Transverse colon (tissue), 4 donors: ENCODE results near the gene DUSP23. TPM values are rescaled to one million over a fixed set of nuclear protein-coding genes. Genes with fewer than 3 reads are reported as not detected.

ENCODE experiments used
- DNase-seq: peaks from one replicate; pipeline ENCODE4 v3.0.0-alpha.2; 2019
- H3K27ac ChIP-seq, 4 donors: fragments of 200-600 bp; sonication (generic); 2 replicates each; pipeline ENCODE4 v1.5.1; 2016 to 2018; ENCODE audit warnings: inconsistent platforms in 4 of 4
- H3K27me3 ChIP-seq: fragments of 200-600 bp; sonication (generic); 2 replicates; pipeline ENCODE4 v1.5.1; 2017; ENCODE audit warnings: inconsistent platforms
- H3K36me3 ChIP-seq, 4 donors: fragments of 200-600 bp; sonication (generic); 2 replicates each; pipeline ENCODE4 v1.5.1; 2017 to 2019; ENCODE audit warnings: inconsistent platforms in 4 of 4
- H3K4me1 ChIP-seq, 4 donors: fragments of 200-600 bp; sonication (generic); 2 replicates each; pipeline ENCODE4 v1.5.1; 2017 to 2020; ENCODE audit warnings: inconsistent platforms in 4 of 4
- H3K4me3 ChIP-seq, 4 donors: fragments of 200-600 bp; sonication (generic); 1 replicate in 1 of 4; 2 replicates in 3 of 4; pipeline versions ENCODE4 v1.5.1 to v1.6.1; 2017 to 2019; ENCODE audit warnings: inconsistent platforms in 4 of 4
- H3K9me3 ChIP-seq, 2 donors: fragments of 200-600 bp; sonication (generic); 2 replicates each; pipeline ENCODE4 v1.5.1; 2017 to 2019; ENCODE audit warnings: inconsistent platforms in 2 of 2
- CTCF ChIP-seq, 5 experiments: fragments of 200-600 bp in 3 of 5; fragments of 450-650 bp in 2 of 5; sonication (generic) in 3 of 5; IDR thresholded peaks; 1 replicate in 2 of 5; 2 replicates in 3 of 5; pipeline ENCODE4 v1.5.1; 2016 to 2017; ENCODE audit warnings: antibody characterized with exemption in 5 of 5, inconsistent platforms in 3 of 5, mild to moderate bottlenecking in 2 of 5, moderate library complexity in 1 of 5
- EP300 ChIP-seq: sonication (generic); formaldehyde crosslinking; IDR thresholded peaks from one replicate; pipeline ENCODE4 v1.6.1; 2017; ENCODE audit warnings: antibody characterized with exemption, low read depth
- POLR2A ChIP-seq: fragments of 450-650 bp; IDR thresholded peaks from one replicate; pipeline ENCODE4 v1.6.1; 2016; ENCODE audit warnings: antibody characterized with exemption, mild to moderate bottlenecking, moderate library complexity
- POLR2AphosphoS5 ChIP-seq, 3 donors: sonication (generic); formaldehyde crosslinking; IDR thresholded peaks; one replicate each; pipeline ENCODE4 v1.6.1; 2016; ENCODE audit warnings: antibody characterized with exemption in 3 of 3
- WGBS, 2 donors: methylation state at CpG; one replicate each; pipeline ENCODE4 v1.1.5; 2018; ENCODE audit warnings: low coverage in 1 of 2; 5-methylcytosine and 5-hydroxymethylcytosine counted together
- in situ Hi-C, 4 donors: fragments of 200-750 bp; cut with MboI; loops; one replicate each; pipeline versions ENCODE4 v1.15.0 to v1.15.1; 2017; ENCODE audit warnings: low sequenced_read_pairs in 3 of 4, low pct_ligation_motif_present in 1 of 4, low pct_unique_long_range_greater_than_20kb in 1 of 4
- intact Hi-C: fragments of 100-400 bp; cut with DNase I; formaldehyde crosslinking; loops from one replicate; pipeline ENCODE4 v1.15.1; 2023; ENCODE audit warnings: low total_unique reads
- total RNA-seq, 4 donors: library from RNA; depleted of rRNA; stranded (reverse); fragments of >200 nt; gene quantifications; one replicate each; pipeline ENCODE4 v1.1.0, GENCODE V29; 2016

The DUSP23 gene
- total RNA-seq, 4 donors from 2014 or later: 9.7 to 96.4 (median 72.3) TPM

DNA sequence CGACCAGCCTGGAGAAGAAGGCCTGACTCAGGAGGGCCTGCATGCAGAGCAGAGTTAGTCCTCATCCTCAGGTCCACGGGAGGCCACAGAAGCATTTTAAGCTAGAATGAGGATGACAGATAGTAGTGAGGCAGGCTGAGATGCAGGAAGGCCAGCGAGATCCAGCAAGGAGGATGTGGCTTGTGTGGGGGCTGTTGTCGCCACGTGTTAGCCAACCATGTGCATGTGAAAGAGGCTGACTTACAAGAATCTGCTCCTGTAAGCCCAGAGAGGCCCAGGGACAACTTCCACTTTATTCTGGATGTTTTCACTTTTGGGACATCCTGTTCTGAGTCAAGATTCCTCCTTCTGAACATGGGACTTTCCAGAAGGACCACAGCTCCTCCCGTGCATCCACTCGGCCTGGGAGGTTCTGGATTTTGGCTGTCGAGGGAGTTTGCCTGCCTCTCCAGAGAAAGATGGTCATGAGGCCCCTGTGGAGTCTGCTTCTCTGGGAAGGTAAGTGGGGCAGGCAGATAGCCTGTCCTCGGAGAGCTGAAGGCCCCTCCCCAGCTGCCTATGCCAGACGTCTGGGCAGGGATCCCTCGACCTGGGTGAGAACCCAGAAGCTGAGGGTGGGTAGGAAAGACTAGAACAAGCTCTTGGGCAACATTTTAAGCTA lies 45.8 kb downstream of the DUSP23 start, which contains the start of gene SLAMF8:
Gene SLAMF8 (plus strand): TSS at position 433 of the 661 bp plus-strand sequence. CDS start 26 bp downstream, at position 459.
- Histone ChIP-seq H3K4me3 (peak within 1 kb of the TSS in 1 of 4 donors; percentile 20), H3K27me3 (no peaks in the 10 kb centered on the region), H3K36me3 (no peaks in the 10 kb centered on the region), H3K4me1 (peaks cover 0 to 8% (median 0%) of the 10 kb centered on the region in 4 donors), H3K27ac (peak within 1 kb of the TSS in 2 of 4 donors; percentile 19 to 28), H3K9me3 (no peaks in the 10 kb centered on the region)
- intact Hi-C loops (no loop called here), in situ Hi-C loops (no loop called here)
- WGBS, 2 donors: 75% methylated on average over 11 of the region's 11 CpGs; no CpG with 5 or more reads in 1 of the 2 donors
- peak; percentile 61 for DNase-seq
- no peak for TF ChIP-seq POLR2AphosphoS5 (IDR thresholded peaks at IDR 0.05)
- no peak for TF ChIP-seq EP300
- no peak for TF ChIP-seq CTCF (IDR thresholded peaks at IDR 0.05)
- no peak for TF ChIP-seq POLR2A

- in situ Hi-C loops: no loop called here
- TF ChIP-seq POLR2A (no peak), POLR2AphosphoS5 (IDR thresholded peaks at IDR 0.05) (no peak), CTCF (IDR thresholded peaks at IDR 0.05) (no peak), EP300 (no peak)
- no peak for DNase-seq
- Histone ChIP-seq H3K9me3 (no peaks in the 10 kb centered on the region), H3K4me1 (peaks cover 0 to 8% (median 0%) of the 10 kb centered on the region in 4 donors), H3K4me3 (peak overlapping the region in 1 of 4 donors; percentile 20), H3K27me3 (no peaks in the 10 kb centered on the region), H3K36me3 (no peaks in the 10 kb centered on the region), H3K27ac (peak overlapping the region in 2 of 4 donors; percentile 19 to 28)
- intact Hi-C loops: no loop called here
- WGBS, 2 donors: 84 to 92% methylated on average over 4 to 6 of the region's 6 CpGs
Measured at GRCh38 chr1:159827102-159827490, 46.3 kb downstream of the DUSP23 start.

DNA sequence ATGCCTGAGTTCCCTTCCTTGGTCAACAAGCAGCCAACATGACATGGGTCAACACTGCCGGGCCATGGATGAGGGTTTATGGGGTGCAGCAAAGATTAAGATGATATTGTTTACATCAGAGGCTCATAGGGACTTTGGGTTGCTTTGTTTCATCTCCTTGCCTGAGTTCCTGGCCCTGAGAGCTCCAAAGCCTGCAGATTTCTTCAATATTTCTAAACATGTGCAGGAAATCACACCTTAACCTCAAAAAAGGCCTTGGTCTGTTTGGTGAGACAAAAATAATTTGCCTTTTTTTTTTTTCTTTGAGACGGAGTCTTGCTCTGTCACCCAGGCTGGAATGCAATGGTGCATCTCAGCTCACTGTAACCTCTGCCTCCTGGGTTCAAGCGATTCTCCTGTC lies 46.8 kb downstream of the DUSP23 start:
- H3K27ac ChIP-seq: peak overlapping the region in 2 of 4 donors; percentile 19 to 28
- in situ Hi-C loops: no loop called here
- H3K4me3 ChIP-seq: peak overlapping the region in 1 of 4 donors; percentile 20

More for the DNA sequence above, 46.8 kb downstream of the DUSP23 start:
- 84 to 100% methylated on average over 1 to 3 of the region's 3 CpGs for WGBS, 2 donors
- TF ChIP-seq CTCF (IDR thresholded peaks at IDR 0.05): no peak
- TF ChIP-seq POLR2AphosphoS5 (IDR thresholded peaks at IDR 0.05): no peak
- TF ChIP-seq EP300: no peak
- TF ChIP-seq POLR2A: no peak
- H3K9me3 ChIP-seq: no peaks in the 10 kb centered on the region
- no peaks in the 10 kb centered on the region for H3K36me3 ChIP-seq
- H3K27me3 ChIP-seq: no peaks in the 10 kb centered on the region
- DNase-seq: no peak
- intact Hi-C loops: no loop called here
- H3K4me1 ChIP-seq: peaks cover 0 to 8% (median 0%) of the 10 kb centered on the region in 4 donors
